Loucy (cell line): ENCODE data around the gene MACC1.

Experiments
- H2AFZ ChIP-seq: fragments of 200-600 bp; sonication (generic); 2 replicates; pipeline ENCODE4 v1.6.0; 2016; ENCODE audit warnings: antibody characterized with exemption, mild to moderate bottlenecking, low read length, moderate library complexity
- H3F3A ChIP-seq: fragments of 200-600 bp; 2 replicates; pipeline ENCODE4 v1.6.0; 2016; ENCODE audit warnings: antibody characterized with exemption, low read depth, mild to moderate bottlenecking
- H3K27me3 ChIP-seq: fragments of 200-600 bp; sonication (generic); 2 replicates; pipeline ENCODE4 v1.6.1; 2014; ENCODE audit warnings: low read length, mild to moderate bottlenecking; ENCODE audit not compliant: insufficient read depth, poor library complexity, severe bottlenecking
- H3K36me3 ChIP-seq: fragments of 200-600 bp; sonication (generic); 2 replicates; pipeline ENCODE4 v1.6.1; 2016; ENCODE audit warnings: low read length; ENCODE audit not compliant: insufficient read depth
- H3K4me1 ChIP-seq: fragments of 200-600 bp; sonication (generic); 2 replicates; pipeline ENCODE4 v1.5.1; 2014; ENCODE audit warnings: low read length, mild to moderate bottlenecking; ENCODE audit not compliant: insufficient read depth, poor library complexity, severe bottlenecking
- H3K4me2 ChIP-seq: fragments of 200-600 bp; sonication (generic); 2 replicates; pipeline ENCODE4 v1.6.0; 2014; ENCODE audit warnings: antibody characterized with exemption, low read length, low read depth, mild to moderate bottlenecking; ENCODE audit not compliant: poor library complexity, severe bottlenecking
- H3K4me3 ChIP-seq: fragments of 200-600 bp; sonication (generic); 2 replicates; pipeline ENCODE4 v1.5.1; 2014; ENCODE audit warnings: low read length, mild to moderate bottlenecking, mixed read lengths; ENCODE audit not compliant: poor library complexity, severe bottlenecking
- H3K79me2 ChIP-seq: fragments of 200-600 bp; sonication (generic); 2 replicates; pipeline ENCODE4 v1.6.1; 2014; ENCODE audit warnings: low read length; ENCODE audit not compliant: insufficient read depth
- H3K9ac ChIP-seq: fragments of 200-600 bp; sonication (generic); 2 replicates; pipeline ENCODE4 v1.6.0; 2014; ENCODE audit warnings: mild to moderate bottlenecking, low read depth, low read length, moderate library complexity; ENCODE audit not compliant: poor library complexity, severe bottlenecking
- H3K9me2 ChIP-seq: fragments of 200-600 bp; sonication (generic); replicated peaks from 2 replicates; pipeline ENCODE4 v1.6.1; 2016; ENCODE audit warnings: low read depth, low read length, mixed read lengths
- H3K9me3 ChIP-seq: fragments of 200-600 bp; sonication (generic); 2 replicates; pipeline ENCODE4 v1.6.1; 2014; ENCODE audit warnings: mild to moderate bottlenecking, antibody characterized with exemption, low read length, low read depth; ENCODE audit not compliant: insufficient read depth
- H4K20me1 ChIP-seq: fragments of 200-600 bp; sonication (generic); 2 replicates; pipeline ENCODE4 v1.6.0; 2014; ENCODE audit warnings: antibody characterized with exemption, low read length, mild to moderate bottlenecking; ENCODE audit not compliant: insufficient read depth, poor library complexity, severe bottlenecking
- CTCF ChIP-seq: fragments of 200-600 bp; sonication (generic); conservative IDR thresholded peaks from 2 replicates; pipeline ENCODE4 v1.5.1; 2014; ENCODE audit warnings: mild to moderate bottlenecking, antibody characterized with exemption, low read length
- EZH2phosphoT487 ChIP-seq: fragments of 200-600 bp; IDR thresholded peaks from 2 replicates; pipeline ENCODE4 v1.6.1; 2018; ENCODE audit warnings: antibody characterized with exemption, mild to moderate bottlenecking, moderate library complexity, borderline replicate concordance

MACC1 gene

GRCh38 chr7:20157456-20157855 lies 59.7 kb downstream of the MACC1 start:
- Histone ChIP-seq H3K4me3 (no peak overlapping the region), H4K20me1 (no peaks in the 10 kb centered on the region), H2AFZ (no peak overlapping the region), H3K36me3 (no peaks in the 10 kb centered on the region), H3K9me3 (no peaks in the 10 kb centered on the region), H3K4me1 (peaks cover 6% of the 10 kb centered on the region), H3K79me2 (no peaks in the 10 kb centered on the region), H3K4me2 (no peak overlapping the region), H3K27me3 (no peaks in the 10 kb centered on the region), H3K9ac (no peak overlapping the region), H3K9me2 (no peaks in the 10 kb centered on the region), H3F3A (no peaks in the 10 kb centered on the region)
- TF ChIP-seq CTCF: no peak

- H2AFZ ChIP-seq: no peak overlapping the region
- H3K4me3 ChIP-seq: no peak overlapping the region
- no peaks in the 10 kb centered on the region for H4K20me1 ChIP-seq
- TF ChIP-seq CTCF (no peak), EZH2phosphoT487 (no peak)
- H3K9ac ChIP-seq: no peak overlapping the region
- H3K9me3 ChIP-seq: no peaks in the 10 kb centered on the region
- H3K36me3 ChIP-seq: no peaks in the 10 kb centered on the region
- H3K9me2 ChIP-seq: no peaks in the 10 kb centered on the region
- no peaks in the 10 kb centered on the region for H3K79me2 ChIP-seq
- no peak overlapping the region for H3K4me2 ChIP-seq
- H3K27me3 ChIP-seq: no peaks in the 10 kb centered on the region
- H3F3A ChIP-seq: no peaks in the 10 kb centered on the region
- peaks cover 22% of the 10 kb centered on the region for H3K4me1 ChIP-seq
Measured at GRCh38 chr7:20153999-20154398, 63.2 kb downstream of the MACC1 start.

GRCh38 chr7:20153567-20153966 lies 63.6 kb downstream of the MACC1 start:
- Histone ChIP-seq H3K4me1 (peaks cover 22% of the 10 kb centered on the region), H3K9me3 (no peaks in the 10 kb centered on the region), H3K79me2 (no peaks in the 10 kb centered on the region), H3K4me2 (no peak overlapping the region), H3K27me3 (no peaks in the 10 kb centered on the region), H4K20me1 (no peaks in the 10 kb centered on the region), H3K9me2 (no peaks in the 10 kb centered on the region), H3K4me3 (no peak overlapping the region), H3F3A (no peaks in the 10 kb centered on the region), H3K36me3 (no peaks in the 10 kb centered on the region), H3K9ac (no peak overlapping the region), H2AFZ (no peak overlapping the region)
- TF ChIP-seq EZH2phosphoT487 (no peak), CTCF (no peak)
